WERI-Rb-1 (cell line): ENCODE data around the gene H2BK1.
A peak's percentile ranks its signal among the peaks of the same experiment; 100 is the strongest.

ENCODE experiments used
- DNase-seq: peaks from one replicate; pipeline ENCODE4 v3.0.0-alpha.2; 2020
- H3K27ac ChIP-seq: fragments of 250-450 bp; sonication (Bioruptor Pico); 2 replicates; pipeline ENCODE4 v1.5.1; 2020; ENCODE audit warnings: mild to moderate bottlenecking, moderate library complexity
- H3K27me3 ChIP-seq: fragments of 250-450 bp; sonication (Bioruptor Pico); 2 replicates; pipeline ENCODE4 v1.5.1; 2021; ENCODE audit warnings: mild to moderate bottlenecking, low read depth, moderate library complexity; ENCODE audit not compliant: insufficient read depth, severe bottlenecking
- H3K36me3 ChIP-seq: fragments of 250-450 bp; sonication (Bioruptor Pico); 2 replicates; pipeline ENCODE4 v1.5.1; 2020; ENCODE audit warnings: mild to moderate bottlenecking, moderate library complexity
- H3K4me3 ChIP-seq: 2 replicates; pipeline ENCODE4 v1.5.1; 2011; ENCODE audit warnings: low read depth, mild to moderate bottlenecking, control low read depth, low read length
- H3K9me3 ChIP-seq: fragments of 250-450 bp; sonication (Bioruptor Pico); 2 replicates; pipeline ENCODE4 v1.5.1; 2021; ENCODE audit warnings: mild to moderate bottlenecking, moderate library complexity; ENCODE audit not compliant: severe bottlenecking
- CTCF ChIP-seq: IDR thresholded peaks from 2 replicates; pipeline ENCODE4 v1.5.1; 2011; ENCODE audit warnings: low read depth, mild to moderate bottlenecking, control low read depth, inconsistent platforms, low read length

H2BK1 gene

GRCh38 chr7:151175047-151175792 lies 35.1 kb downstream of the H2BK1 start:
- DNase-seq = no peak
- no peaks in the 10 kb centered on the region for H3K27me3 ChIP-seq
- no peaks in the 10 kb centered on the region for H3K36me3 ChIP-seq
- no peak for TF ChIP-seq CTCF
- no peak overlapping the region for H3K4me3 ChIP-seq
- no peak overlapping the region for H3K27ac ChIP-seq
- no peaks in the 10 kb centered on the region for H3K9me3 ChIP-seq

- no peaks in the 10 kb centered on the region for H3K9me3 ChIP-seq
- no peak overlapping the region for H3K27ac ChIP-seq
- H3K27me3 ChIP-seq = peaks cover 2% of the 10 kb centered on the region
- no peaks in the 10 kb centered on the region for H3K36me3 ChIP-seq
- TF ChIP-seq CTCF = no peak
- DNase-seq = no peak
- no peak overlapping the region for H3K4me3 ChIP-seq
These were observed 35.8 kb downstream of the H2BK1 start for GRCh38 chr7:151174246-151175046.

GRCh38 chr7:151173386-151174245 lies 36.7 kb downstream of the H2BK1 start:
- no peaks in the 10 kb centered on the region for H3K36me3 ChIP-seq
- no peak overlapping the region for H3K27ac ChIP-seq
- H3K27me3 ChIP-seq = peaks cover 10% of the 10 kb centered on the region
- TF ChIP-seq CTCF = no peak
- H3K4me3 ChIP-seq = no peak overlapping the region
- H3K9me3 ChIP-seq = no peaks in the 10 kb centered on the region
- DNase-seq = no peak

- peak; percentile 99 for TF ChIP-seq CTCF
- no peak overlapping the region for H3K4me3 ChIP-seq
- no peaks in the 10 kb centered on the region for H3K9me3 ChIP-seq
- H3K36me3 ChIP-seq = no peaks in the 10 kb centered on the region
- peak; percentile 62 for DNase-seq
- H3K27me3 ChIP-seq = peaks cover 17% of the 10 kb centered on the region
- H3K27ac ChIP-seq = no peak overlapping the region
These were observed 37.8 kb downstream of the H2BK1 start for GRCh38 chr7:151172273-151173141.

GRCh38 chr7:151168787-151169162 lies 41.5 kb downstream of the H2BK1 start:
- no peaks in the 10 kb centered on the region for H3K9me3 ChIP-seq
- peaks cover 42% of the 10 kb centered on the region for H3K27me3 ChIP-seq
- H3K36me3 ChIP-seq = no peaks in the 10 kb centered on the region
- H3K27ac ChIP-seq = no peak overlapping the region
- H3K4me3 ChIP-seq = no peak overlapping the region
- no peak for DNase-seq
- TF ChIP-seq CTCF = no peak
